NB4 (cell line): ENCODE data around the gene LIG3.

Source experiments
- POLR2A ChIP-seq: IDR thresholded peaks from 2 replicates; pipeline ENCODE4 v1.6.1; 2011; ENCODE audit warnings: mild to moderate bottlenecking; ENCODE audit not compliant: insufficient read length; ENCODE audit errors: extremely low read depth
- TF ChIP-seq, protein P1 (sequence below): IDR thresholded peaks from one replicate; pipeline ENCODE4 v1.5.1; 2012; ENCODE audit warnings: low read depth, low read length

DNA sequence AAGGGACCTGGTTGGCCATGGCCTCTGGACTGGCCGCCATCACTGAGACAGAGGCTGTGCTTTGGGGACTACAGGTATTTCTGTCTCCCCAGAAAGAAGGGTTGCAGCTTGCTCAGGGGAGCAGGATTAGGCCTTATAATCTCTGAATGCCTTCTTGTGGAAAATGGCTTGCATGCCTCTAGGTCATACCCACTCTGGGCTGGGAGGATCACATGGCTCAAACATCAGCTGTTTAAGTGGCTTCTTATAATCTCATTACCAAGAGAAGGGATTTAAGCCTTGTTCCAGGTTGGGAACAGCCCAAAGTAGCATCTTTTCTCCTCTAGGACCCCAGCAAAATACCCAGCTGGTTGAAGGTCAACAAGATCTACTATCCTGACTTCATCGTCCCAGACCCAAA, 19.1 kb downstream of the LIG3 start:
- TF ChIP-seq POLR2A: no peak
- TF ChIP-seq, protein P1, sequence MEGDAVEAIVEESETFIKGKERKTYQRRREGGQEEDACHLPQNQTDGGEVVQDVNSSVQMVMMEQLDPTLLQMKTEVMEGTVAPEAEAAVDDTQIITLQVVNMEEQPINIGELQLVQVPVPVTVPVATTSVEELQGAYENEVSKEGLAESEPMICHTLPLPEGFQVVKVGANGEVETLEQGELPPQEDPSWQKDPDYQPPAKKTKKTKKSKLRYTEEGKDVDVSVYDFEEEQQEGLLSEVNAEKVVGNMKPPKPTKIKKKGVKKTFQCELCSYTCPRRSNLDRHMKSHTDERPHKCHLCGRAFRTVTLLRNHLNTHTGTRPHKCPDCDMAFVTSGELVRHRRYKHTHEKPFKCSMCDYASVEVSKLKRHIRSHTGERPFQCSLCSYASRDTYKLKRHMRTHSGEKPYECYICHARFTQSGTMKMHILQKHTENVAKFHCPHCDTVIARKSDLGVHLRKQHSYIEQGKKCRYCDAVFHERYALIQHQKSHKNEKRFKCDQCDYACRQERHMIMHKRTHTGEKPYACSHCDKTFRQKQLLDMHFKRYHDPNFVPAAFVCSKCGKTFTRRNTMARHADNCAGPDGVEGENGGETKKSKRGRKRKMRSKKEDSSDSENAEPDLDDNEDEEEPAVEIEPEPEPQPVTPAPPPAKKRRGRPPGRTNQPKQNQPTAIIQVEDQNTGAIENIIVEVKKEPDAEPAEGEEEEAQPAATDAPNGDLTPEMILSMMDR: no peak
